AG09309 (cell line): ENCODE data around the gene LAMA5.

Source experiments
- DNase-seq: peaks from one replicate; pipeline ENCODE4 v3.0.0-alpha.2; 2010; ENCODE audit warnings: low read depth
- H3K4me3 ChIP-seq: 2 replicates; pipeline ENCODE4 v1.5.1; 2011; ENCODE audit warnings: mild to moderate bottlenecking, low read depth, low read length, moderate library complexity; ENCODE audit not compliant: control insufficient read depth
- CTCF ChIP-seq: IDR thresholded peaks from 2 replicates; pipeline ENCODE4 v1.5.1; 2011; ENCODE audit warnings: mild to moderate bottlenecking, low read depth, low read length, inconsistent platforms; ENCODE audit not compliant: insufficient read depth, control insufficient read depth; ENCODE audit errors: missing control alignments

LAMA5 gene

DNA sequence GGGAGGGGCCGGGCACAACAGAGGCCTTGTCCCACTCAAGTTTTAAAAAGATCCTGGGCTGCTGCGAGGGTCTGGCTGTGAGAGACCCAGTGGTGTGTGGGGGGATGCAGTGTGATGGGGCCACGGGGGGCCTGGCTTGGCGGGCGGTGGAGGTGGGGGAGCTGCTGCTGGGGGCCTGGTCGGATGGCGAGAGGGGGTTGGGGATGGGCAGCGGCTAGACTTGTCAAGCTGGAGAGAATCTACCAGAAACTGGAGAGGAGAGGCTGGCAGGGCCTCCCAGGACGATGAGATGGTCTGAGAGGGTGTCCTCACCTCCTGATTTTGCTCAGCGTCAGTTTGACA is 24.9 kb upstream of the LAMA5 start:
- H3K4me3 ChIP-seq = no peak overlapping the region
- TF ChIP-seq CTCF = no peak
- no peak for DNase-seq

- no peak for TF ChIP-seq CTCF
- no peak for DNase-seq
Observed at GRCh38 chr20:62391165-62392076, 24.3 kb upstream of the LAMA5 start.

DNA sequence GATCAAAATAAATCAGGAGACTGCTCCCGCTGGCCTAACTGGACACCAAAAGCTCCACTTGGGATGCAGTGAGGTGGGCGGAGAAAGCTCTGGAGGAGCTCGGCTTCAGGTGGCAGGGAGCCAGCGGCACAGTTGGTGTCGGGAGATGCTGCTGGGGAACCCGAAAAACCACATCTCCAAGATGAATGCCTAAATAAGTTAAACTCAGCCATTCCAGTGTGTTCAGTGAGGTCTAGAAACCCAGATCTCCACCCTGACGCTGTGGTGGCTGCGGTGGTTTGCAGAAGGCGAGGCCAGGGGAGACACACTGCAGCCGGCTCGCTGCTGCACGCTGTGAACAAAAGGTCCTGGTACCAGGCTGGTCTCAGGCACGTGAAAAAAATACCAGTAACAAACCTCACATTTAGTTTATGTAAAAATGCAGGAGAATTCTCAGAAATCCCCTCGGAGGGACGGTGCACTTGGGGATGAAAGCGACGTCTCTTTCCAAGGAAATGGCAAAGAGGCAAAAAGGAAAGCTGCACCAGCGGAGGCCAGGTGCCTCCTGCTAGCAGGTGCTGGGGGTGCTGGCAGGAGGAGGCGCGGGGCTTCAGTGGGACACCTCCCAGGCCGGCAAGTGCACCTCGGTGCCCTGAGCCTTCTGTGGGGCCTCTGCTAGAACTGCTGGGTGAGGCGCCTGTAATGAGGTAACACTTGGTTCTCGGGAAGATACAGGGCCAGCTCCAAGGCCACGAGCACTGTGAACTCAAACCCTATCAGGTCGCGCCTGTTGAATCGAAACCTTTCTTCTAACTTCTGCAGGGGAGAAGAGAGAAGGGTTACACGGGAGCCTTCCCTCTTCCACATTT is 23.4 kb upstream of the LAMA5 start:
- no peak overlapping the region for H3K4me3 ChIP-seq
- DNase-seq = no peak
- no peak for TF ChIP-seq CTCF

More at GRCh38 chr20:62391165-62392076, 24.3 kb upstream of the LAMA5 start:
- no peak overlapping the region for H3K4me3 ChIP-seq

- DNase-seq = no peak
- no peak overlapping the region for H3K4me3 ChIP-seq
- no peak for TF ChIP-seq CTCF
Observed at GRCh38 chr20:62389601-62390087, 22.5 kb upstream of the LAMA5 start.

DNA sequence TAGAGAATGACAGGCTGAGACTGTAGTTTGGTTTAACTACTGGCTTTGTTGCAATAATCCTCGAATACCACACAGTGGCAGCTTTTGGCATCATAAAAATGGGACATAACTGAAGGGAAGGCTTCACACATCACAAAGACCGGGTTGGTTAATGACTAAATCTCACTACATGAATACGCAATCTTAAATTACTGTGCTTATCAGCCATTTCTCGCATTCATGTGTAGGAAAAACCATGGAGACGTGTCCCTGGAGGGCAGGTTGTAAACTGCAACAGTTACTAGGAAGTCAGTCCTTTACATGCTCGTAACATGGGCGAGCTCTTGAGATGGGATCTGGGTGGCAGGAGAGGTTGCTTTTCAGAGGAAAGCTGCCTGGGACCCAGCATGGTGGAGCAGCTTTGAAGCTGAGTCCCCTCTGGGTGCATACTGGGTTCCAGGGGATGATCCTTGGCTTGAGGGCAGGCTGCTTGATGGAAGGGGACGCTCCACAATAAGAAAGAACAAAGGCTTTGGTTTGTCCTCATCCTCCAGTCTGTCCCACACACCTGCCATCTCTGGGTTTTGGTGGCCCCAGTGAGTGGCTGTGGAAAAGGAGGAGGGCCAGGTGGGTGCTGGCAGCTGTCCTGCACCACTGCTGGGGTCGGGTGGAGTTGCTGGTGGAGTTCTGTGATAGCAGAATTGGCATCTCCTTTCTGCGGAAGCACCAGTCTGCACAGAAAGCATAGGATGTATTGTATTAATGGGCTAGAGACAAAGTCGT is 21.9 kb upstream of the LAMA5 start:
- no peak for DNase-seq
- no peak for TF ChIP-seq CTCF
- no peak overlapping the region for H3K4me3 ChIP-seq

- no peak for DNase-seq
- no peak for TF ChIP-seq CTCF
- H3K4me3 ChIP-seq = peak overlapping the region; percentile 85
Observed at GRCh38 chr20:62387933-62388635, 21.0 kb upstream of the LAMA5 start.
